HG03039 (cell line): Measurements from ENCODE around the gene GPR152.
"Not testable (repeated sequence)": the region's sequence is repeated elsewhere in the genome, so short reads cannot be mapped to it uniquely, and the experiment has no call there.

Experiments
- ATAC-seq: cut with Tn5 transposase; IDR thresholded peaks from one replicate; pipeline ENCODE4 v1.9.1; 2021; ENCODE audit warnings: mild to moderate bottlenecking, moderate library complexity; ENCODE audit not compliant: unreplicated experiment

Gene GPR152

GRCh38 chr11:67466962-67467771, 14.6 kb upstream of the GPR152 start:
- no peak for ATAC-seq

- no peak for ATAC-seq
Observed at GRCh38 chr11:67466367-67466766, 13.8 kb upstream of the GPR152 start.

GRCh38 chr11:67465530-67465929, 13.0 kb upstream of the GPR152 start:
- ATAC-seq, result not testable (repeated sequence)

- ATAC-seq, result no peak
Observed at GRCh38 chr11:67465189-67465510, 12.6 kb upstream of the GPR152 start.

- ATAC-seq, result peak; percentile 41
Observed at GRCh38 chr11:67464411-67465188, 12.1 kb upstream of the GPR152 start.

GRCh38 chr11:67463680-67464410, 11.3 kb upstream of the GPR152 start:
- ATAC-seq, result no peak

- no peak for ATAC-seq
Observed at GRCh38 chr11:67463186-67463585, 10.7 kb upstream of the GPR152 start.

GRCh38 chr11:67458266-67458665, 5.7 kb upstream of the GPR152 start:
- ATAC-seq, result no peak

- no peak for ATAC-seq
Observed at GRCh38 chr11:67457453-67457852, 4.9 kb upstream of the GPR152 start.

GRCh38 chr11:67456068-67456705, 3.7 kb upstream of the GPR152 start:
- no peak for ATAC-seq

GRCh38 chr11:67455054-67455453, 2.5 kb upstream of the GPR152 start, which contains the start of gene CABP4:
Gene CABP4 (plus strand): TSS chr11:67455354. CDS start chr11:67455424, 70 bp downstream.
- ATAC-seq, result no peak

- no peak for ATAC-seq
Observed at GRCh38 chr11:67453816-67454732, 1.5 kb upstream of the GPR152 start.

GRCh38 chr11:67451658-67451976, 912 bp downstream of the GPR152 start:
- no peak for ATAC-seq

GRCh38 chr11:67450796-67451657, 1.5 kb downstream of the GPR152 start:
- ATAC-seq, result no peak

- ATAC-seq, result no peak
Observed at GRCh38 chr11:67449116-67449844, 3.2 kb downstream of the GPR152 start.

GRCh38 chr11:67448220-67448609, 4.3 kb downstream of the GPR152 start:
- no peak for ATAC-seq

- ATAC-seq, result no peak
Observed at GRCh38 chr11:67445515-67445914, 7.0 kb downstream of the GPR152 start.
